Gastroesophageal sphincter (tissue), 4 donors: ENCODE results near the gene NHEJ1. TPM values are rescaled to one million over a fixed set of nuclear protein-coding genes. Genes with fewer than 3 reads are reported as not detected.

Experiments
- ATAC-seq: fragments of 150-250 bp; one replicate; pipeline ENCODE4 v1.9.1; 2016; ENCODE audit warnings: mild to moderate bottlenecking, moderate library complexity
- H3K27ac ChIP-seq, 4 donors: fragments of 200-600 bp; sonication (generic) in 3 of 4; 1 replicate in 3 of 4; 2 replicates in 1 of 4; pipeline ENCODE4 v1.5.1; 2016 to 2019
- H3K27me3 ChIP-seq: fragments of 200-600 bp; sonication (generic); one replicate; pipeline ENCODE4 v1.5.1; 2019
- H3K36me3 ChIP-seq, 2 donors: fragments of 200-600 bp; sonication (generic); one replicate each; pipeline ENCODE4 v1.5.1; 2019; ENCODE audit warnings: control low read depth in 1 of 2
- H3K4me1 ChIP-seq, 3 donors: fragments of 200-600 bp; sonication (generic); 1 replicate in 2 of 3; 2 replicates in 1 of 3; pipeline ENCODE4 v1.5.1; 2016 to 2019; ENCODE audit warnings: control low read depth in 2 of 3
- H3K4me3 ChIP-seq, 2 donors: fragments of 200-600 bp; sonication (generic); one replicate each; pipeline ENCODE4 v1.5.1; 2019; ENCODE audit warnings: mild to moderate bottlenecking in 1 of 2, moderate library complexity in 1 of 2
- H3K9me3 ChIP-seq, 3 donors: fragments of 200-600 bp; sonication (generic); one replicate each; pipeline ENCODE4 v1.5.1; 2017 to 2019; ENCODE audit warnings: control low read depth in 2 of 3
- EP300 ChIP-seq: sonication (generic); formaldehyde crosslinking; IDR thresholded peaks from one replicate; pipeline ENCODE4 v1.6.1; 2017; ENCODE audit warnings: antibody characterized with exemption, mild to moderate bottlenecking
- POLR2A ChIP-seq, 2 donors: fragments of 450-650 bp; IDR thresholded peaks; one replicate each; pipeline ENCODE4 v1.6.1; 2017; ENCODE audit warnings: antibody characterized with exemption in 2 of 2, mild to moderate bottlenecking in 2 of 2, moderate library complexity in 1 of 2
- POLR2AphosphoS5 ChIP-seq: sonication (generic); formaldehyde crosslinking; IDR thresholded peaks from one replicate; pipeline ENCODE4 v1.6.1; 2017; ENCODE audit warnings: antibody characterized with exemption
- WGBS, 2 donors: methylation state at CpG; one replicate each; pipeline ENCODE4 v1.1.5; 2018; ENCODE audit warnings: low coverage in 1 of 2; 5-methylcytosine and 5-hydroxymethylcytosine counted together
- total RNA-seq, 4 donors: library from RNA; depleted of rRNA; stranded (reverse); fragments of >200 nt; gene quantifications; one replicate each; pipeline ENCODE4 v1.1.0, GENCODE V29; 2016
- TF ChIP-seq, protein P1 (sequence below), 4 experiments: fragments of 200-600 bp in 2 of 4; fragments of 450-650 bp in 2 of 4; sonication (generic) in 1 of 4; IDR thresholded peaks; one replicate each; pipeline ENCODE4 v1.5.1; 2017 to 2019; ENCODE audit warnings: antibody characterized with exemption in 4 of 4, mild to moderate bottlenecking in 2 of 4, moderate library complexity in 2 of 4

Gene NHEJ1
- total RNA-seq, 4 donors from 2014 or later = 12.8 to 25.5 (median 17.4) TPM

DNA sequence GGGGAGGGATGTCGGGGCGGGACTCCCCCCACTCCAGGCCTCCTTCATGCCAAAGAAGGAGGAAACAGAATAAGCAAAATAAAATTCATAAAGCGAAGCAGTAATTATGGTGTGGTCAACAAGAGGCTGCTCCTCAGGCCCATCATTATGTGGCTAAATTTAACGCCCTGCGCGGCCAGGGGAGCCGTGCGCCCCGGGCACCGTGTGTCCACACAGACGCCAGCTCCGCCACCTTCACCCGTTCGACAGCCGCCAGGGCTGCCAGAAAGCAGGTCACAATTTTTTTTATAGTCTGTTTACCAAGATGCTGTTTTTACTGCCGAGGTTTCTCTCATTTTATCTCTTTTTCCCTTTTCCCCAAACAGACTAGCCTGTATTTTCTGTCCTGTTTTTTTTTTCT lies 31.0 kb downstream of the NHEJ1 start:
- TF ChIP-seq POLR2A (IDR thresholded peaks at IDR 0.05) = no peak
- TF ChIP-seq POLR2AphosphoS5 = no peak
- no peak for TF ChIP-seq EP300
- TF ChIP-seq, protein P1, sequence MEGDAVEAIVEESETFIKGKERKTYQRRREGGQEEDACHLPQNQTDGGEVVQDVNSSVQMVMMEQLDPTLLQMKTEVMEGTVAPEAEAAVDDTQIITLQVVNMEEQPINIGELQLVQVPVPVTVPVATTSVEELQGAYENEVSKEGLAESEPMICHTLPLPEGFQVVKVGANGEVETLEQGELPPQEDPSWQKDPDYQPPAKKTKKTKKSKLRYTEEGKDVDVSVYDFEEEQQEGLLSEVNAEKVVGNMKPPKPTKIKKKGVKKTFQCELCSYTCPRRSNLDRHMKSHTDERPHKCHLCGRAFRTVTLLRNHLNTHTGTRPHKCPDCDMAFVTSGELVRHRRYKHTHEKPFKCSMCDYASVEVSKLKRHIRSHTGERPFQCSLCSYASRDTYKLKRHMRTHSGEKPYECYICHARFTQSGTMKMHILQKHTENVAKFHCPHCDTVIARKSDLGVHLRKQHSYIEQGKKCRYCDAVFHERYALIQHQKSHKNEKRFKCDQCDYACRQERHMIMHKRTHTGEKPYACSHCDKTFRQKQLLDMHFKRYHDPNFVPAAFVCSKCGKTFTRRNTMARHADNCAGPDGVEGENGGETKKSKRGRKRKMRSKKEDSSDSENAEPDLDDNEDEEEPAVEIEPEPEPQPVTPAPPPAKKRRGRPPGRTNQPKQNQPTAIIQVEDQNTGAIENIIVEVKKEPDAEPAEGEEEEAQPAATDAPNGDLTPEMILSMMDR (IDR thresholded peaks at IDR 0.05) = no peak
- no peak overlapping the region for H3K27ac ChIP-seq
- WGBS, 2 donors = 92 to 94% methylated on average over 14 to 16 of the region's 16 CpGs
- H3K9me3 ChIP-seq = no peaks in the 10 kb centered on the region
- H3K4me1 ChIP-seq = peaks cover 0 to 48% (median 0%) of the 10 kb centered on the region in 3 donors
- H3K36me3 ChIP-seq = no peaks in the 10 kb centered on the region
- no peaks in the 10 kb centered on the region for H3K27me3 ChIP-seq
- no peak for ATAC-seq
- H3K4me3 ChIP-seq = no peak overlapping the region

DNA sequence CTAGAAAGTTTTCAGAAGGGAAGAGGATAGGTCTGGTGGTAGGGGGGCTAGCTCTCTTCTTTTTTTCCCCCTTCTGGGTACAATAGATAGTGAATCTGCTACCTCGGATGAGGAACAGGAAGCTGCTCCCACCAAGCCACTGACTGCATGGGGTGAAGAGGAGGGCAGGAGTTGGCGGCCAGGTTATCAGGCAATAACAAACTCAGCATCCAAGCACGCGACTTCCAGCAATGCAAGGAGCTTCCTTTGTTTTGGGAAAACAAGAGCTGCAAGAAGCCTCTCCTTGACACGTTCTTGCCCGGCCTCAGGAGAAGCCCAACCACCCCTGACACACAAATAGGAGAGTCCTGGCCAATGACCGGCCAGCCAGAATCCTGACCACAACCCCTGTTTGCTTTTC lies 32.2 kb downstream of the NHEJ1 start:
- Histone ChIP-seq H3K4me3 (no peak overlapping the region), H3K36me3 (no peaks in the 10 kb centered on the region), H3K27me3 (no peaks in the 10 kb centered on the region), H3K9me3 (no peaks in the 10 kb centered on the region), H3K4me1 (peaks cover 0 to 54% (median 0%) of the 10 kb centered on the region in 3 donors), H3K27ac (no peak overlapping the region)
- no peak for ATAC-seq
- TF ChIP-seq POLR2AphosphoS5 (no peak), POLR2A (IDR thresholded peaks at IDR 0.05) (no peak), EP300 (no peak)
- TF ChIP-seq, protein P1 (IDR thresholded peaks at IDR 0.05) = no peak
- 64 to 85% methylated on average over 4 to 7 of the region's 7 CpGs for WGBS, 2 donors

DNA sequence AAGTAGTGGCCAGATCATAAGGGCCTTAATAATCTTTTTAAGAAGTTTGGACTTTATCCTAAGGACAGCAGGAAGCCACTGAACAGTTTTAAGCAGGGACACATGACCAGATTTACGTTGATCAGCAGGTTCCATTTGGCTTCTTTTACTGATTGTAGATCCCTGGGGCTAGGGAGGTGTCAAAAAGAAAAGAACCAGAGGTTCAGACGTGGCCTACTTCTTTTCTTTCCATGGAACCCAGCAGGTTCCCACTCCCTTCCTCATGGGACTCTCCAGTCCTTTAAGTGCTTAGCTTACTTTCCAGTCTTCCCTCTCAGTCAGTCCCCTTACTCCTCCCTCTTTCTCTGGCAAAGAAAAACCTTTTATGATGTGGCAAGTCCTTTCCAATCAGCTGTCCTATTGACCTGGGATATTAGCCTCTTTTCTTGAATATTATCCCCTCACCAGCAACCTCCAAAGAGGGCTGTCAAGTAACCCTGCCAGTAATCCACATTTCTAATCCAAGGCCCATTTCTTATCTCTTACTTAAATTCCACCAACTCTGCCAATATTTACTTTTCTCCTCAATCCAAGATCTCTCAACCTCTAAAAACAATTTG lies 33.5 kb downstream of the NHEJ1 start:
- Histone ChIP-seq H3K9me3 (no peaks in the 10 kb centered on the region), H3K4me3 (no peak overlapping the region), H3K36me3 (no peaks in the 10 kb centered on the region), H3K27ac (no peak overlapping the region), H3K4me1 (peaks cover 0 to 50% (median 0%) of the 10 kb centered on the region in 3 donors), H3K27me3 (no peaks in the 10 kb centered on the region)
- no peak for ATAC-seq
- TF ChIP-seq POLR2AphosphoS5 = no peak
- no peak for TF ChIP-seq POLR2A (IDR thresholded peaks at IDR 0.05)
- TF ChIP-seq EP300 = no peak
- TF ChIP-seq, protein P1 (IDR thresholded peaks at IDR 0.05) = no peak
- WGBS, 2 donors = 45 to 83% methylated on average over 2 of the region's 2 CpGs

DNA sequence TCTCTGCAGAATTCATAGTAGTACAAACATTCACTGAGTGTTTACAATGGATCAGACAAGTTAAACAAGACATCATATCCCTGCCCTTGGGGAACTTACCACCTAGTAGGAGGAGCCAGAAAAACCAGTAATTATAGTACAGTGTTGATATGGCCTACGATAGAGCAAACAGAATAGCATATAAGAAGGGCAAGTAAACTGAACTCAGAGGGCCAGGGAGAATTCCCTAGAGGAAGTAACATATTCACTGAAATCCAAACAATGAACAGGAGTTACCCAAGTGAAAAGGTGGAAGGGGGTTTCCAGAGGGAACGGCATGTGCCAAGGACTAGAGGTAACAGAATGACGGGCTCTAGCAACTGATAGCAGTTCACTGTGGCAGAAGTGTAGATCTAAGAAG lies 34.1 kb downstream of the NHEJ1 start:
- Histone ChIP-seq H3K36me3 (no peaks in the 10 kb centered on the region), H3K4me3 (no peak overlapping the region), H3K9me3 (no peaks in the 10 kb centered on the region), H3K27me3 (no peaks in the 10 kb centered on the region), H3K27ac (no peak overlapping the region), H3K4me1 (peaks cover 0 to 45% (median 0%) of the 10 kb centered on the region in 3 donors)
- 60 to 78% methylated on average over 2 to 3 of the region's 3 CpGs for WGBS, 2 donors
- ATAC-seq = no peak
- TF ChIP-seq EP300 (no peak), POLR2A (IDR thresholded peaks at IDR 0.05) (no peak), POLR2AphosphoS5 (no peak)
- TF ChIP-seq, protein P1 (IDR thresholded peaks at IDR 0.05) = no peak

DNA sequence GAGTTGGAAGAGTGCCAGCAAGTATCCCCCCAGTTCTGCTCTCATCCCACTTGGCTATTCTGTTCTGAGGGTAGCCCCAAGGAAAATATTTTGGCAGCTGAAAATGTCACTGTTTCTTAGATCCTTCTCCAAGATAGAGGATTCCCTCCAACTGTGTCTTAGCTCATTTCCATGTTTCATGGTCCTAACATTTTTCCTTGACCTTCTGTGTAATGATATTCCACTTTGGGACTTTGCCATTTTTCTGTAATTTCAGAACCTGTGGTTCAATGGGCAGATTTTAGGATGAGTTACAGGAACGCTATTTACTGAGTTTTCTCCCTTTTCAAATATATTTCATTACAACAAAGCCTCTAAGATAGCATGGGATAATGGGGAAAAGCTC lies 34.7 kb downstream of the NHEJ1 start:
- WGBS, 2 donors = 83 to 100% methylated on average over 1 of the region's 1 CpG
- Histone ChIP-seq H3K27ac (no peak overlapping the region), H3K36me3 (no peaks in the 10 kb centered on the region)

More for the DNA sequence above, 34.7 kb downstream of the NHEJ1 start:
- peaks cover 0 to 38% (median 0%) of the 10 kb centered on the region in 3 donors for H3K4me1 ChIP-seq
- H3K27me3 ChIP-seq = no peaks in the 10 kb centered on the region
- ATAC-seq = no peak
- no peaks in the 10 kb centered on the region for H3K9me3 ChIP-seq
- TF ChIP-seq EP300 = no peak
- TF ChIP-seq POLR2AphosphoS5 = no peak
- TF ChIP-seq, protein P1 (IDR thresholded peaks at IDR 0.05) = no peak
- TF ChIP-seq POLR2A (IDR thresholded peaks at IDR 0.05) = no peak
- H3K4me3 ChIP-seq = no peak overlapping the region
